GM03348 (cell line): ENCODE measurements around the gene KNOP1.
A peak's percentile ranks its signal among the peaks of the same experiment; 100 is the strongest.

ENCODE experiments used
- DNase-seq: peaks from one replicate; pipeline ENCODE4 v3.0.0; 2012; ENCODE audit warnings: low spot score

The KNOP1 gene, protein sequence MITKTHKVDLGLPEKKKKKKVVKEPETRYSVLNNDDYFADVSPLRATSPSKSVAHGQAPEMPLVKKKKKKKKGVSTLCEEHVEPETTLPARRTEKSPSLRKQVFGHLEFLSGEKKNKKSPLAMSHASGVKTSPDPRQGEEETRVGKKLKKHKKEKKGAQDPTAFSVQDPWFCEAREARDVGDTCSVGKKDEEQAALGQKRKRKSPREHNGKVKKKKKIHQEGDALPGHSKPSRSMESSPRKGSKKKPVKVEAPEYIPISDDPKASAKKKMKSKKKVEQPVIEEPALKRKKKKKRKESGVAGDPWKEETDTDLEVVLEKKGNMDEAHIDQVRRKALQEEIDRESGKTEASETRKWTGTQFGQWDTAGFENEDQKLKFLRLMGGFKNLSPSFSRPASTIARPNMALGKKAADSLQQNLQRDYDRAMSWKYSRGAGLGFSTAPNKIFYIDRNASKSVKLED

GRCh38 chr16:19717741-19718623 is at the start of gene KNOP1, which contains the start of gene IQCK:
Gene KNOP1, minus strand, starts transcription at chr16:19718227. Its CDS starts 3,192 bp downstream, at chr16:19715035.
Gene IQCK, plus strand, starts transcription at chr16:19718271. Its CDS starts 36 bp downstream, at chr16:19718307.
- DNase-seq, result peak; percentile 97

DNA sequence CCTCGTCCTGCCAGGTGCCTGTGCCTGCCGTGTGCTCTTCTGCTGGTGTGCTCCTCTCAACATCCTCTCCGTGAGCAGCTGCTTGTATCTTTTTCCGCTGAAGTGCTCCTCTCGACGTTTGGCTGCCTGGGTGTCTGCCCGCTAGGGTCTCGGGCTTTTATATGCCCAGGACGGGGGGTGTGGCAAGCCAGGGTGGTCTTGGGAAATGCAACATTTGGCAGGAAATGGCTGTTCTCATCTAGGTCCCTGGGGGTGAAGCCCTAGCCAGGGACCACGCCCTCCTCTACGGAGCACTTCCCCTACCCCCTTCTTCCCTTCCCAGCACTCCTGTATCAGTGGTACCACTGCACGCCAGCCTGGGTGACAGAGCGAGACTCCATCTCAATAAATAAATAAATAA is 49.5 kb upstream of the KNOP1 start:
- no peak for DNase-seq

- DNase-seq, result no peak
These were observed 49.0 kb upstream of the KNOP1 start for GRCh38 chr16:19766988-19767387.

DNA sequence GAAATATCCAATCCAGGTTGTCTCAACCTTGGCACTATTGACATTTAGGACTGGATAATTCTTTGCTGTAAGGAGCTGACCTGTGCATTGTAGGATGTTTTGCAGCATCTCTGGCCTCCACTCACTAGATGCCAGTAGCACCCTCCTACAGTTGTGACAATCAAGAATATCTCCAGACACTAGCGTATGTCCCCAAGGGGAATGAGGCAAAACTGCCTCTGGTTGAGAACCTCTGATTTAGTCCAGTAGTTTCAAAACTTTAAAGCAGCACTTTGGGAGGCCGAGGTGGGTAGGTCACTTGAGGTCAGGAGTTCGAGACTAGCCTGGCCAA is 48.5 kb upstream of the KNOP1 start:
- DNase-seq, result no peak

DNA sequence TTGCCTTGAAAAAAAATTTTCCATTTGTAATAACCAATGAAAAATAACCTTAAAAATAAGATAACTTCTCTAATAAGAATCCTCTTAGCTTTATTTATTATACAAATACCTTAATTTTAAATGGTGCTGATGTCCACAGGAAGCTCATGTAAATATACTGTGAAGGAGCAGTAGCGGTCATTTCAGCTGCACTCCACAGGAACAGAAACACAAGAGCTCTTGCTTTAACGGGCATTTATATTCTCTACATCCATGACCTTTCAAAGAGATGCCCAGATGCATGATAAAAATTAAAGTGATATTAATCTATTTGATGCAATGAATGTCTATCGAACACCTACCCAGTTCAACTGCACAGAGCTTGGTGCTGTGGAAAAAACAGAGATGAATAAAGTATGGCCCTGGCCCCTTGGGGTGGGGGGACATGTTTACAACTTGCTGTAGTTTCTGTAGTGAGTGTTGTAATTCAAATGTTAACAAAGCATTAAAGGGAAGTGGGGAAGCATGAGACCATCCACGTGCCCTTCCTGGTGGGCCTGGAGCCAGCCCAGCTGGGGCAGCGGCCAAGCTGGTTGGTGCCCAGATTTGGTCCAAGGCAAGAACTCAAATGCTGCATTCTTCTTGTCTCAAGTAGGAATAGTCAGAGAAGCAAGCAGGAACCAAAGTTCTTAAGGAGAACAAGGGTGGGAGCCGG is 48.0 kb upstream of the KNOP1 start:
- DNase-seq, result no peak

GRCh38 chr16:19760356-19761060 is 42.5 kb upstream of the KNOP1 start:
- DNase-seq, result no peak

DNA sequence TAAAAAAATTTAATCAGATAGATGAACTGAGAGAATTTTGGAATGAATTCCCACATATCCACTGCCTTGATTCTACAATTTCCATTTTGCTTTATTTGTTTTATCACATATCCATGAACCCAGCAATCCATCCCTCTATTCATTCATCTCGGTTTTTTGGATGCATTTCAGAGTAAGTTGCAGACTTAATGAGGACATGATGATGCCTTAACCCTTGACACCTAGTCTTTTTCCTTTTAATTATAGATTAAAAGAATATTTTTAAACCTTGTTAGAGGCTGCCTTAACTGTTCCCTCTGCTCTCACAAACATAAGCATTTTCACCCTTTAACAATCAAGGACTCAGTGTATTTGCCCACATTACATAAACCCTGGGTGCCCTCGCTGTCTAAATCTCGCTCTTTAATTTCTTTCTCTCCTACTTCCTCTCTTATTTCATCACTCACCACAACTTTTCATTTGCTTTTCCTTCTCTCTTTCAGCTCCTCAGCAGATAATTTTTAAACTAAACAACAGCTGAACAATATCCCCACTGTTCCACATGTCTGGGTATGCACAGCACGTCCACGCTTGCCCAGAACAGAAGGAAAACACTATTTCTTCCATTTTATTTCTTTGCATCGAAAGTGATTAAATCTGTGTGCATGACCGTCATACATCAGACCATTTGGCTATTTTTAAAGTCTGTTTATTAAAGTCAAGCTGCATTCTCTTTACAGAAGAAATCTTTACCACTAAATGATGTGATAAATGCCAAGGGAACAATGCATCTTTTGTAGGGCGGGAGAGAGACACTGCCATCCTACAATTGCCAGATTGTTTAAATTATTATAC is 40.0 kb upstream of the KNOP1 start:
- no peak for DNase-seq

GRCh38 chr16:19757026-19757425 is 39.0 kb upstream of the KNOP1 start:
- DNase-seq, result no peak

DNA sequence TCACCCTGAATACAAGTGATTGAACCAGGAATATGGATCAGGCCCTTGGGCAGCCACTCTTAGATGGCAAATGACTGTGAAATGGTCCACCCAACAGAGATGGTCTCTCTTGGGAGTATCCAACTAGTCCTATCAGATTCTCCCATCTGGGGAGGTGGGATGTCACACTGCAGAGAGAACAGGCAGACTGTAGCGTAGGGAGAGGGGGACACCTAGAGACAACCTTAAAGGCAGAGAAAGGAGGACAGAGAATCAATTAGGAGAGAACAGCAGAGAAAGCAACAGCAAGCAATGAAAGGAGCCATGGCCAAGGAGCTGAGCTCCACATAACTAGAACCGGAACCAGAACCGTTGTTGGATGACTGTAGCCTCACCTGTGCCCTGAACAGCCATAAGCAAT is 37.2 kb upstream of the KNOP1 start:
- no peak for DNase-seq

GRCh38 chr16:19754644-19755036 is 36.6 kb upstream of the KNOP1 start:
- DNase-seq, result no peak

GRCh38 chr16:19753815-19754643 is 36.0 kb upstream of the KNOP1 start:
- no peak for DNase-seq

GRCh38 chr16:19751478-19752385 is 33.7 kb upstream of the KNOP1 start:
- DNase-seq, result no peak

DNA sequence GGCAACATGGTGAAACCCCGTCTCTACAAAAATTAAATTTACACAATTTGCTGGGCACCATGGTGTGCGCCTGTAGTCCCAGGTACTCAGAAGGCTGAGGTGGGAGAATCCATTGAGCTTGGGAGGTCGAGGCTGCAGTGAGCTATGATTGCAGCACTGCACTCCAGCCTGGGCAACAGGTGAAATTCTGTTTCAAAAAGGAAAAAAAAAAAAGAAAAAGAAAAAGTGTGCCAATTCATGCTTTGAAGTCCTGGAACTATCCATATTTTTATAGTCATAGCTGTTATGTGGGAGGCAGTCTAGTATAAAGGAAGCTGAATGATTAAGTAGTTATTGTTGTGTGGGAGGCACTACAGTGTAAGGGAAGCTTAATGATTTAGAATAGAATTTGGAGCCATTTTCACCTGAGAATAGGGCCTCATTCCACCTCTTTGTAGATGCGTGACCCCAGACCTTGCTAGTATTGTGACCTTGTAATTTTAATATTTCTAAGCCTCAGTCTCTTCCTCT is 31.6 kb upstream of the KNOP1 start:
- DNase-seq, result no peak

DNA sequence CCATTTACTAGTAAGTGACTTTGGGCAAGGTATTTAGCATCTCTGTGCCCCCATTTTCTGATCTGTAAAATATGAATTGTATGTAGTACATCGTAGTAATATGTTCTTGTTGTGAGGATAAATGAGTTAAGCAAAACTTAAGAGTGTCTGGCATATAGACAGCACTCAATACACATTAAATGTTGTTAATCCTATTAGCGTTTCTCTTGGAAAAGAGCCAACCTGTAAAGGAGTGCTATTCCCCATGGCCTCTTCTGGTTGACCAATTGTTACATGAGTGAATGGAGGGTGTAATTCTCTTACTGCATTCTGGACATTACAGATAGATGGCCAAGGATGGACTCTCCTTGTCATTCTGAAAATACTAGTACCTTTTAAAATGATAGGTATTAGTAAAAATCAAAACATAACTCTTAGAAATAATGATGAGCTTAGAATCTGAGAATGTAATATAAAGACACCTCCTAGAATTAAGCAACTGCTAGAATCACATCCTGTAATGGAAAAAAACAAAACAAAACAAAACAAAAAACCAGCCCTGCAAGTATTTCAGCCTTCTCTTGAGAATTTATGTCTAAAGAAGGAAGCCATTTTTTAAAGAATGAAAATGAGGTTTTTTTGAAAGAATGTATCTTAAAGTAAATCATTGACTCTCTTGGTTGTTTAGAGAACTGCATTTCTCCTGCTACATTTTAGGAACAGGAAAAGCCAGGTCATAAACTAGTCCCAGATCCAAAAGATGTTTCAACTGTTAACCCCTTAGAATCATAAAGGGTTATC is 30.6 kb upstream of the KNOP1 start:
- DNase-seq, result no peak

DNA sequence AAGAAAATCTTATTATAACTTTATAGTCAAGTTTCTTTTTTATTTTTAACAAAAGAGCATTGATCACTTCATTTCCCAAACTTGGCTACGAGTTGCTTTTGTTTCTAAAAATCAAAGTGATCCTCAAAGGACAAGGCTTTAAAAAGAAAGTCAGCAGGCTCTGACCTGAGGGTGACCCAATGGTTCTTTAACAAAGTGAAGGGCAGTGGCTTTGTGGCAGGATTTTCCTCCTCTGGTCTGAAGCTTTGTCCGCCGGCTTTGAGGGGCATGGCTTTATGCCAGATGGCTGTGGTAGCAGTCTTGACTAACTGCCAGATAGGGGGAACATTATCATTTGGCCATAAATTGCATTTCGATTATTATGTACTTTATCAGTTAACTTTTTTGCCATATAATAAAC is 28.5 kb upstream of the KNOP1 start:
- DNase-seq, result no peak

- no peak for DNase-seq
These were observed 27.4 kb upstream of the KNOP1 start for GRCh38 chr16:19745286-19746010.

- DNase-seq, result no peak
These were observed 26.6 kb upstream of the KNOP1 start for GRCh38 chr16:19744670-19745069.
